Small intestine (tissue), 7 donors: ENCODE measurements around the gene BMPR2. TPM values are rescaled to one million over a fixed set of nuclear protein-coding genes. Genes with fewer than 3 reads are reported as not detected.

Experiments
- DNase-seq, 2 donors: peaks; one replicate each; pipeline versions ENCODE4 v3.0.0 to v3.0.0-alpha.2; 2013
- FAIRE-seq: peaks from 2 replicates; lab custom pipeline; 2012; peaks lifted over from hg19 to GRCh38; lab: Jason Lieb, UNC
- H3K27ac ChIP-seq, 3 donors: one replicate each; pipeline ENCODE4 v1.5.1; 2013; ENCODE audit warnings: low read length in 2 of 3, mild to moderate bottlenecking in 2 of 3, control low read depth in 1 of 3, inconsistent platforms in 1 of 3, low read depth in 1 of 3, moderate library complexity in 1 of 3
- H3K27me3 ChIP-seq, 3 donors: one replicate each; pipeline ENCODE4 v1.6.1; 2013; ENCODE audit warnings: low read length in 3 of 3, inconsistent platforms in 1 of 3; ENCODE audit not compliant: control insufficient read depth in 3 of 3, insufficient read depth in 3 of 3
- H3K36me3 ChIP-seq, 3 donors: one replicate each; pipeline ENCODE4 v1.6.1; 2013; ENCODE audit warnings: low read length in 3 of 3, inconsistent platforms in 1 of 3, low read depth in 1 of 3, mild to moderate bottlenecking in 1 of 3, moderate library complexity in 1 of 3; ENCODE audit not compliant: control insufficient read depth in 3 of 3, insufficient read depth in 2 of 3
- H3K4me1 ChIP-seq, 3 donors: one replicate each; pipeline ENCODE4 v1.6.1; 2013; ENCODE audit warnings: low read length in 2 of 3, inconsistent platforms in 1 of 3, low read depth in 1 of 3, mild to moderate bottlenecking in 1 of 3, moderate library complexity in 1 of 3; ENCODE audit not compliant: control insufficient read depth in 3 of 3, insufficient read depth in 2 of 3
- H3K4me3 ChIP-seq, 3 donors: one replicate each; pipeline ENCODE4 v1.5.1; 2013; ENCODE audit warnings: low read length in 3 of 3, control low read depth in 1 of 3, inconsistent platforms in 1 of 3, low read depth in 1 of 3, mild to moderate bottlenecking in 1 of 3, moderate library complexity in 1 of 3
- H3K9me3 ChIP-seq, 2 donors: one replicate each; pipeline ENCODE4 v1.6.1; 2013; ENCODE audit warnings: low read depth in 1 of 2, low read length in 1 of 2; ENCODE audit not compliant: control insufficient read depth in 2 of 2, insufficient read depth in 1 of 2
- WGBS, 3 donors: extraction: QIAGEN DNeasy Blood & Tissue Kit; methylation state at CpG; one replicate each; pipeline ENCODE4 v1.1.7; 2013; 5-methylcytosine and 5-hydroxymethylcytosine counted together
- polyA plus RNA-seq, 4 donors: library from polyadenylated mRNA; stranded (reverse) in 3 of 4; unstranded in 1 of 4; fragments of 200-250 nt in 3 of 4; fragments of 120-200 nt in 1 of 4; gene quantifications; one replicate each; pipeline versions ENCODE4 v1.2.1 to v1.2.3, GENCODE V29; 2013
- donor health status: healthy with polysubstance abuse.
- donor health status: control.
- donor health status: control.
- donor health status: Bipolar disorder and iron deficiency.
- donor health status: healthy.

BMPR2 gene
- polyA plus RNA-seq, 4 donors: 2.2 to 22.8 (median 6.5) TPM

- 87 to 96% (median 95%) methylated on average over 3 of the region's 3 CpGs for WGBS, 3 donors
- H3K9me3 ChIP-seq: no peaks in the 10 kb centered on the region
- H3K36me3 ChIP-seq: peaks cover 0 to 3% (median 0%) of the 10 kb centered on the region in 3 donors
- H3K27me3 ChIP-seq: no peaks in the 10 kb centered on the region
- FAIRE-seq: no peak
- no peak overlapping the region for H3K27ac ChIP-seq
- DNase-seq: no peak
- H3K4me1 ChIP-seq: no peaks in the 10 kb centered on the region
- H3K4me3 ChIP-seq: no peak overlapping the region
Observed at GRCh38 chr2:202449344-202449743, 73.2 kb downstream of the BMPR2 start.

GRCh38 chr2:202450785-202451184 is 74.7 kb downstream of the BMPR2 start:
- DNase-seq: no peak
- H3K27ac ChIP-seq: no peak overlapping the region
- FAIRE-seq: no peak
- H3K36me3 ChIP-seq: no peaks in the 10 kb centered on the region
- H3K4me1 ChIP-seq: no peaks in the 10 kb centered on the region
- H3K9me3 ChIP-seq: no peaks in the 10 kb centered on the region
- H3K4me3 ChIP-seq: no peak overlapping the region
- no peaks in the 10 kb centered on the region for H3K27me3 ChIP-seq

- Histone ChIP-seq H3K27me3 (no peaks in the 10 kb centered on the region), H3K9me3 (no peaks in the 10 kb centered on the region), H3K36me3 (peaks cover 0 to 4% (median 0%) of the 10 kb centered on the region in 3 donors), H3K27ac (no peak overlapping the region), H3K4me3 (no peak overlapping the region), H3K4me1 (no peaks in the 10 kb centered on the region)
- WGBS, 3 donors: 95 to 98% (median 98%) methylated on average over 1 of the region's 1 CpG
- DNase-seq (no peak), FAIRE-seq (no peak)
Observed at GRCh38 chr2:202452744-202453143, 76.6 kb downstream of the BMPR2 start.

- Histone ChIP-seq H3K4me1 (no peaks in the 10 kb centered on the region), H3K27me3 (no peaks in the 10 kb centered on the region), H3K9me3 (no peaks in the 10 kb centered on the region), H3K4me3 (no peak overlapping the region), H3K27ac (no peak overlapping the region), H3K36me3 (peaks cover 0 to 4% (median 0%) of the 10 kb centered on the region in 3 donors)
- FAIRE-seq (no peak), DNase-seq (no peak)
- WGBS, 3 donors: 60 to 86% (median 77%) methylated on average over 3 of the region's 3 CpGs
Observed at GRCh38 chr2:202454536-202454935, 78.4 kb downstream of the BMPR2 start.

- no peak for FAIRE-seq
- 87 to 93% (median 90%) methylated on average over 1 of the region's 1 CpG for WGBS, 3 donors
Observed at GRCh38 chr2:202455114-202455513, 79.0 kb downstream of the BMPR2 start.

GRCh38 chr2:202460119-202460518 is 84.0 kb downstream of the BMPR2 start:
- no peak overlapping the region for H3K4me3 ChIP-seq
- DNase-seq (no peak), FAIRE-seq (no peak)
- WGBS, 3 donors: 93 to 99% (median 97%) methylated on average over 2 of the region's 2 CpGs
- H3K27ac ChIP-seq: no peak overlapping the region
- peaks cover 0 to 7% (median 1%) of the 10 kb centered on the region in 3 donors for H3K36me3 ChIP-seq
- no peaks in the 10 kb centered on the region for H3K9me3 ChIP-seq
- no peaks in the 10 kb centered on the region for H3K27me3 ChIP-seq
- no peaks in the 10 kb centered on the region for H3K4me1 ChIP-seq

More at GRCh38 chr2:202455114-202455513, 79.0 kb downstream of the BMPR2 start:
- no peaks in the 10 kb centered on the region for H3K27me3 ChIP-seq
- no peak for DNase-seq
- no peak overlapping the region for H3K4me3 ChIP-seq
- peaks cover 0 to 4% (median 0%) of the 10 kb centered on the region in 3 donors for H3K36me3 ChIP-seq
- no peak overlapping the region for H3K27ac ChIP-seq
- H3K9me3 ChIP-seq: no peaks in the 10 kb centered on the region
- no peaks in the 10 kb centered on the region for H3K4me1 ChIP-seq

GRCh38 chr2:202479090-202479489 is 103.0 kb downstream of the BMPR2 start:
- Histone ChIP-seq H3K36me3 (peaks cover 0 to 14% (median 0%) of the 10 kb centered on the region in 3 donors), H3K9me3 (no peaks in the 10 kb centered on the region), H3K27ac (no peak overlapping the region), H3K4me1 (no peaks in the 10 kb centered on the region), H3K4me3 (no peak overlapping the region), H3K27me3 (no peaks in the 10 kb centered on the region)
- 59 to 85% (median 66%) methylated on average over 1 of the region's 1 CpG for WGBS, 3 donors
- no peak for DNase-seq
- no peak for FAIRE-seq

- Histone ChIP-seq H3K27ac (no peak overlapping the region), H3K36me3 (peaks cover 0 to 11% (median 0%) of the 10 kb centered on the region in 3 donors), H3K4me1 (no peaks in the 10 kb centered on the region), H3K27me3 (no peaks in the 10 kb centered on the region), H3K9me3 (no peaks in the 10 kb centered on the region), H3K4me3 (no peak overlapping the region)
- FAIRE-seq (no peak), DNase-seq (no peak)
- WGBS, 3 donors: 70 to 81% (median 73%) methylated on average over 1 of the region's 1 CpG
Observed at GRCh38 chr2:202479610-202480009, 103.5 kb downstream of the BMPR2 start.

- FAIRE-seq (no peak), DNase-seq (no peak)
- Histone ChIP-seq H3K4me1 (no peaks in the 10 kb centered on the region), H3K27me3 (no peaks in the 10 kb centered on the region), H3K9me3 (no peaks in the 10 kb centered on the region), H3K4me3 (no peak overlapping the region), H3K36me3 (peaks cover 0 to 10% (median 0%) of the 10 kb centered on the region in 3 donors), H3K27ac (no peak overlapping the region)
- WGBS, 3 donors: 89 to 96% (median 92%) methylated on average over 8 of the region's 8 CpGs
Observed at GRCh38 chr2:202486351-202486750, 110.2 kb downstream of the BMPR2 start.
